ENCODE data around the gene SRF.
A peak's percentile ranks its signal among the peaks of the same experiment; 100 is the strongest.

Gene SRF

DNA sequence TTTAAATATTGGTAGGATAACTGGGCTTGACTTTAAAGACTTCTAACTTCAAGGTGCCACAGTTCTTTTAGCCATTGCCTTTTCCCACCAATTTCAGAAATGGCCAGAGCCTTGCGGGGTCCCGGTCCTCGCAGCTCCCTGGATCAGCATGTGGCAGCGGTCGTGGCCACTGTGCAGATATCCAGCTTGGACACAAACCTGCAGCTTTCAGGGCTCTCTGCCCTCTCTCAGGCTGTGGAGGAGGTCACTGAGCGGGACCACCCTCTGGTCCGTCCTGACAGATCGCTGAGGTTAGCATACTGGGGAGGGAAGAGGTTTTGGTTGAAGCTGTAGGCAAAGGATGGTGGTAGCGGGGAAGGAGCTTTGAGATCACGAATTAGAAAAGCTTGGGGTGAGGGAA is 17.4 kb downstream of the SRF start:
- Mint-ChIP-seq H3K27ac (no peak overlapping the region), H3K27me3 (ENCODE audit: low read depth, poor library complexity) (no peaks in the 10 kb centered on the region), H3K9me3 (no peaks in the 10 kb centered on the region), H3K4me3 (no peak overlapping the region), H3K36me3 (ENCODE audit: low read depth) (peaks cover 52% of the 10 kb centered on the region), H3K4me1 (peaks cover 9% of the 10 kb centered on the region)
- no peak for DNase-seq
- TF ChIP-seq, protein P1, sequence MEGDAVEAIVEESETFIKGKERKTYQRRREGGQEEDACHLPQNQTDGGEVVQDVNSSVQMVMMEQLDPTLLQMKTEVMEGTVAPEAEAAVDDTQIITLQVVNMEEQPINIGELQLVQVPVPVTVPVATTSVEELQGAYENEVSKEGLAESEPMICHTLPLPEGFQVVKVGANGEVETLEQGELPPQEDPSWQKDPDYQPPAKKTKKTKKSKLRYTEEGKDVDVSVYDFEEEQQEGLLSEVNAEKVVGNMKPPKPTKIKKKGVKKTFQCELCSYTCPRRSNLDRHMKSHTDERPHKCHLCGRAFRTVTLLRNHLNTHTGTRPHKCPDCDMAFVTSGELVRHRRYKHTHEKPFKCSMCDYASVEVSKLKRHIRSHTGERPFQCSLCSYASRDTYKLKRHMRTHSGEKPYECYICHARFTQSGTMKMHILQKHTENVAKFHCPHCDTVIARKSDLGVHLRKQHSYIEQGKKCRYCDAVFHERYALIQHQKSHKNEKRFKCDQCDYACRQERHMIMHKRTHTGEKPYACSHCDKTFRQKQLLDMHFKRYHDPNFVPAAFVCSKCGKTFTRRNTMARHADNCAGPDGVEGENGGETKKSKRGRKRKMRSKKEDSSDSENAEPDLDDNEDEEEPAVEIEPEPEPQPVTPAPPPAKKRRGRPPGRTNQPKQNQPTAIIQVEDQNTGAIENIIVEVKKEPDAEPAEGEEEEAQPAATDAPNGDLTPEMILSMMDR (IDR thresholded peaks at IDR 0.05), result no peak

DNA sequence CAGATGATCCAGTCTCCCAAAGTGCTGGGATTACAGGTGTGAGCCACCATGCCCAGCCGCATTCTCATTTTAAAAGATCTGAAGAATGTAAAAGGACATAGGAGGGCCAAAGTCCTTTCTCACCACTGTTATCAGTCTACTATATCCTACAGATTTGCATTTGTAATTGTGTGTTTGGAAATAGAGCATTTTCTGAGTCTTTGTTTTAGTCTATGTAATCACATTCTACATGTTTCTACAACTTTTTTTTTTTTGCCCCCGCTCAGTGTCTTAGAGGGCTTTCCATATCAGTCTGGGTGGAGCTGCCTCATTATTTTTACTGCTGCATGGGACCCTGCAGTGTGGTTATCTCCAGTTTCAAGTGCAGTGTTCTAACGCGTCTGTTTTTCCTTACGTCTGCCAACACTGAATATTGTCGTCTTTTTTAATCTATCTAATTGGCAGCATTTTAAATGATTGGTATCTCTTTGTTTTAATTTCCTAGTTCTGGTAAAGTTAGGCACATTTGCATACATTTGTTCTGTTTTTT is 18.8 kb downstream of the SRF start:
- peaks cover 52% of the 10 kb centered on the region for H3K36me3 Mint-ChIP-seq (ENCODE audit: low read depth)
- no peaks in the 10 kb centered on the region for H3K9me3 Mint-ChIP-seq
- TF ChIP-seq, protein P1 (IDR thresholded peaks at IDR 0.05), result no peak
- H3K27ac Mint-ChIP-seq, result no peak overlapping the region
- DNase-seq, result no peak
- H3K4me1 Mint-ChIP-seq, result no peaks in the 10 kb centered on the region
- H3K4me3 Mint-ChIP-seq, result no peak overlapping the region
- no peaks in the 10 kb centered on the region for H3K27me3 Mint-ChIP-seq (ENCODE audit: low read depth, poor library complexity)

DNA sequence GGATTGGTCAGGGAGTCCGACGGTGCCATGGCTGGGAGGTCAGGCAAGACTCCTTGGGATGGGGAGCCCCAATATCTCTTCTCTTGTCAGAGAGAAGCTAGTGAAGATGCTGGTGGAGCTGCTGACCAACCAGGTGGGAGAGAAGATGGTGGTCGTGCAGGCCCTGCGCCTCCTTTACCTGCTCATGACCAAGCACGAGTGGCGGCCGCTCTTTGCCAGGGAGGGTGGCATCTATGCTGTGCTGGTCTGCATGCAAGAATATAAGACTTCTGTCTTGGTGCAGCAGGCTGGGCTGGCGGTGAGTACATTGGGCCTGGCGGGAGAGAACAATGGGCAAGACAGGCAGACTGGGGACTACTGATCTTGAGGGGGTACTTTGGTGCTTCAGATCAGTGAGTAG is 21.8 kb downstream of the SRF start:
- Mint-ChIP-seq H3K4me1 (peaks cover 17% of the 10 kb centered on the region), H3K4me3 (no peak overlapping the region), H3K9me3 (no peaks in the 10 kb centered on the region), H3K27me3 (ENCODE audit: low read depth, poor library complexity) (no peaks in the 10 kb centered on the region), H3K27ac (peak overlapping the region; percentile 14), H3K36me3 (ENCODE audit: low read depth) (peaks cover 48% of the 10 kb centered on the region)
- TF ChIP-seq, protein P1 (IDR thresholded peaks at IDR 0.05), result no peak
- DNase-seq, result no peak

DNA sequence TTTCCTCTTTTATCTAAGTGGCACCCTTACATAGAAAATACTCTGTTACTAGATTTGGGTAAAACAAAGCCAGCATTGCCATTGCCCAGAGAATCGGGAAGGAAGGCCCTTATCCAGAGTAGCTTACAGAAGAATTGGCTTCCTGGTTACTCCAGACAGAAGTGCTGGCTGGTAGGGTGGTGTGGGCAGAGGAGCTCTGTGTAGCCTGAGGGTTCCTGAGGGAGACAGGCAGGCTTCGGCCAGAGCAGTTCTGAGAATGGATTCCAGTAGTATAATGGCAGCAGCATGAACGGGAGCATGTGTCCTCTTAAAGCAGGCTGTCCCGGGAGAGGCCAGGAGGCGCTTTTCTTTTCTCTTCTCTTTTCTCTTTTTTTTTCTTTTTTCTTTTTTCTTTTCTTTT is 22.9 kb downstream of the SRF start:
- Mint-ChIP-seq H3K4me3 (no peak overlapping the region), H3K27me3 (ENCODE audit: low read depth, poor library complexity) (no peaks in the 10 kb centered on the region), H3K9me3 (no peaks in the 10 kb centered on the region), H3K36me3 (ENCODE audit: low read depth) (peaks cover 38% of the 10 kb centered on the region), H3K27ac (no peak overlapping the region), H3K4me1 (peaks cover 17% of the 10 kb centered on the region)
- TF ChIP-seq, protein P1 (IDR thresholded peaks at IDR 0.05), result no peak
- no peak for DNase-seq

DNA sequence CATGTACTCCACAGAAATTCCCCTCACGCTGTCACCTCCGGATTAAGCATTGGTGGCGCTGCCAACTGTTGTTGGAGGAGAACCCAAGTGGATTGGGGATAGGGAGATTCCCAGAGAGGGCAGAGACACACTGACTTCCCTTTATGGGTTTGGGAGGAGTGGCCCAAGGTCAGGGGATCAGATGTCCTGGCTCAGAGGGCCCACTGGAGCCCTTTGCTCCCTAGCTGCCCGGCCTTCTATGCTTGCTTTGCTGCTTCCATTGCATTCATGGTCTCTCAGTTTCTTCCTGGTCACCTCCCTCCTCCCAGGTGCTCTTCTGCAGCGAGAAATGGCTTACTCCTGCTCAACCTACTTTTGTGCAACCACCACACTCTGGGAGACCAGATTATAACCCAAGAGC is 25.3 kb downstream of the SRF start:
- H3K27ac Mint-ChIP-seq, result peak overlapping the region; percentile 86
- peaks cover 17% of the 10 kb centered on the region for H3K4me1 Mint-ChIP-seq
- TF ChIP-seq, protein P1 (IDR thresholded peaks at IDR 0.05), result no peak
- H3K9me3 Mint-ChIP-seq, result no peaks in the 10 kb centered on the region
- H3K4me3 Mint-ChIP-seq, result no peak overlapping the region
- no peak for DNase-seq
- no peaks in the 10 kb centered on the region for H3K27me3 Mint-ChIP-seq (ENCODE audit: low read depth, poor library complexity)
- peaks cover 38% of the 10 kb centered on the region for H3K36me3 Mint-ChIP-seq (ENCODE audit: low read depth)

DNA sequence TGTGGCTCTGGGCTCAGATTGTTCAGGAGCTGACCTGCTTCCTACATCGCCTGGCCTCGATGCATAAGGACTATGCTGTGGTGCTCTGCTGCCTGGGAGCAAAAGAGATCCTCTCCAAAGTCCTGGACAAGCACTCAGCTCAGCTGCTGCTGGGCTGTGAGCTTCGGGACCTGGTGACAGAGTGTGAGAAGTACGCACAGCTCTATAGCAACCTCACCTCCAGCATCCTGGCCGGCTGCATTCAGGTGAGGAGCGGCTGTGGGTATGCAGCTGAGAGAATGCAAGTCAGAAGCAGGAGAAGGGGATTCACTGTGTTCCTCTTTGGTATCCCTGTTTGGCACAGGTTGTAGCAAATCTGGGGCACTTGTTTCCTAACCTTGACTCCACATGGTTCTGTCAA is 28.8 kb downstream of the SRF start:
- no peak overlapping the region for H3K27ac Mint-ChIP-seq
- TF ChIP-seq, protein P1 (IDR thresholded peaks at IDR 0.05), result no peak
- peaks cover 17% of the 10 kb centered on the region for H3K4me1 Mint-ChIP-seq
- H3K4me3 Mint-ChIP-seq, result no peak overlapping the region
- no peaks in the 10 kb centered on the region for H3K9me3 Mint-ChIP-seq
- peaks cover 19% of the 10 kb centered on the region for H3K36me3 Mint-ChIP-seq (ENCODE audit: low read depth)
- H3K27me3 Mint-ChIP-seq (ENCODE audit: low read depth, poor library complexity), result peaks cover 4% of the 10 kb centered on the region
- no peak for DNase-seq

Measured in nephron progenitor cell (in vitro differentiated cells).